SK-N-MC (cell line): ENCODE measurements around the gene RNF215.

ENCODE experiments used
- EZH2 ChIP-seq: fragments of 200-600 bp; sonication (generic); IDR thresholded peaks from one replicate; pipeline ENCODE4 v1.6.1; 2017; ENCODE audit warnings: antibody characterized with exemption
- FOXP2 ChIP-seq: optimal IDR thresholded peaks from 2 replicates; pipeline ENCODE3; 2011; ENCODE audit warnings: mild to moderate bottlenecking, moderate library complexity; ENCODE audit not compliant: insufficient read depth; ENCODE audit errors: extremely low read length, control extremely low read depth
- POLR2AphosphoS5 ChIP-seq: IDR thresholded peaks from 2 replicates; pipeline ENCODE4 v1.6.1; 2012; ENCODE audit warnings: mild to moderate bottlenecking, low read depth, low read length, borderline replicate concordance

DNA sequence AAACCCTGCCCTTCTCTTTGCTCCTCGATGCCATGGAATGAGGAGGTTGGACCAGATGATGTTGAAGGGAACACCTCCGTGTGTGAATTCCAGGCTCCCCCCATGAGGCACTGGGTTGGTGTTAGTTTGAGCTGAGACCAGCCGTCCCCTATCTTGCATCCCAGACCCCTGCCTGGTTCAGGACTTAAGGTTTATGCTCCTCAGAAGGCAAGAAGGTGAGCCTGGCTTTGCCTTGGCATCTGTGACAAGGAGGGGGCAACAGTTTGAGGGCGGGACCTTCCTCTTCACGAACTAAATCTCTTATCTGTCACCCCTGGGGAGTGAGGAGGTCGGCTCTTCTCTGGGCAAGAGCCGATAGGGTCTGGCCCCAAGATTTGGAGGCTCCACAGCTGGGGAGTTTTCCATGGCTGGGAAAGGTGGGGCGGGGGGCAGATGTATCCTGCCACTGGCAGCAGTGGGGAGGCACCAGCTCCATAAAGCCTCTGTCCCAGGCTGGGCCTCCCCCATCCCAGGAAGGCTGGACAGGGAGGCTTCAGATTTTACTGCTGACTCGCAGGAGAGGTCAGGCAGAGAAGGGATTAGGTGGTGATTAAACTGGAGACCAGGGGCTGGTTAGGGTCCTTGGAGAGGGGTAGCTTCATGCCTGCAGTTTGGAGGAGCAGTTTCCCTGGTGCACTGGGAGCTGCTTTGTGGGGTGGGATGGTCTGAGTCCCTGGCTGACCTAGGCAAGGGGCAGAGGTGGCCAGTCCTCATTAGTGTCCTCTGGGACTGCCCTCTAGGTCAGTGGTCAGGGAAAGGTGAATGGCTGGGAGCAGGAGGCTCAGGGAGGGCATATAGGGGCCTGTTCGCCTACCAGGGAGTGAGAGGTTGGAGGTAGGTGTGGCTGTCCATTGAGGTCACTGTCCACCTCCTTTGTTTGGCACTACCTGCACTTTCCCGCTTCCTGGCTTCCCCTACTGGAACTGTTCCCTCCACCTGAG, 10.7 kb upstream of the RNF215 start:
- TF ChIP-seq EZH2 (no peak), POLR2AphosphoS5 (no peak), FOXP2 (no peak)
